ENCODE measurements around the gene RXFP1. TPM values are rescaled to one million over a fixed set of nuclear protein-coding genes. Genes with fewer than 3 reads are reported as not detected.

RXFP1 gene
- polyA plus RNA-seq, 1 donor (not counting 4 experiments of a cell fraction or from before 2014, with no cell fraction given), result not detected

DNA sequence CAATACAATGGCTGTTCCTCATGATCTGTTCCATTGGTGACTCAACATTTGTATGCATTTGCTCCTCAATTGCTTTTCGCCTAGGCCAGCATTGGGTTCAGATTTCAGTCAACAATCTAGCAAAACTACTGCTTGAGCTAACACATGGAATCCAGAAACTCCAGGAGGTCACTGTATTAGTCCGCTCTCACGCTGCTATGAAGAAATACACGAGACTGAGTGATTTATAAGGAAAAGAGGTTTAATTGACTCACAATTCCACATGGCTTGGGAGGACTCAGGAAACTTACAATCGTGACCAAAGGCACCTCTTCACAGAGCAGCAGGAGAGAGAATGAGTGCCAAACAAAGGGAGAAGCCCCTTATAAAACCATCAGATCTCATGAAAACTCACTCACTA lies 67.1 kb downstream of the RXFP1 start:
- H3K79me2 ChIP-seq (ENCODE audit: control insufficient read depth, insufficient read depth, low read length), result no peaks in the 10 kb centered on the region
- no peaks in the 10 kb centered on the region for H3K4me1 ChIP-seq (ENCODE audit: control insufficient read depth, extremely low read depth, insufficient read depth, low read length)
- FAIRE-seq, result no peak
- dilution Hi-C loops (cut with MboI; ENCODE audit: extremely low pct_ligation_motif_present, low sequenced_read_pairs), result no loop called here
- no peak overlapping the region for H3K9ac ChIP-seq (ENCODE audit: control insufficient read depth, extremely low read depth, insufficient read depth, low read length)
- no peaks in the 10 kb centered on the region for H3K9me1 ChIP-seq (ENCODE audit: control insufficient read depth, extremely low read depth, insufficient read depth, low read length)
- H3K9me3 ChIP-seq (ENCODE audit: control insufficient read depth, low read depth, low read length), result no peaks in the 10 kb centered on the region
- no peak overlapping the region for H2AFZ ChIP-seq (ENCODE audit: control insufficient read depth, low read length)
- no peak overlapping the region for H3K27ac ChIP-seq (ENCODE audit: control insufficient read depth, insufficient read depth, low read length)
- H3K4me3 ChIP-seq (ENCODE audit: control insufficient read depth in 2 of 3, extremely low read depth in 1 of 3, insufficient read depth in 2 of 3, low read depth in 1 of 3, low read length in 3 of 3), result no peak overlapping the region
- TF ChIP-seq, protein P1, sequence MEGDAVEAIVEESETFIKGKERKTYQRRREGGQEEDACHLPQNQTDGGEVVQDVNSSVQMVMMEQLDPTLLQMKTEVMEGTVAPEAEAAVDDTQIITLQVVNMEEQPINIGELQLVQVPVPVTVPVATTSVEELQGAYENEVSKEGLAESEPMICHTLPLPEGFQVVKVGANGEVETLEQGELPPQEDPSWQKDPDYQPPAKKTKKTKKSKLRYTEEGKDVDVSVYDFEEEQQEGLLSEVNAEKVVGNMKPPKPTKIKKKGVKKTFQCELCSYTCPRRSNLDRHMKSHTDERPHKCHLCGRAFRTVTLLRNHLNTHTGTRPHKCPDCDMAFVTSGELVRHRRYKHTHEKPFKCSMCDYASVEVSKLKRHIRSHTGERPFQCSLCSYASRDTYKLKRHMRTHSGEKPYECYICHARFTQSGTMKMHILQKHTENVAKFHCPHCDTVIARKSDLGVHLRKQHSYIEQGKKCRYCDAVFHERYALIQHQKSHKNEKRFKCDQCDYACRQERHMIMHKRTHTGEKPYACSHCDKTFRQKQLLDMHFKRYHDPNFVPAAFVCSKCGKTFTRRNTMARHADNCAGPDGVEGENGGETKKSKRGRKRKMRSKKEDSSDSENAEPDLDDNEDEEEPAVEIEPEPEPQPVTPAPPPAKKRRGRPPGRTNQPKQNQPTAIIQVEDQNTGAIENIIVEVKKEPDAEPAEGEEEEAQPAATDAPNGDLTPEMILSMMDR (optimal IDR thresholded peaks at IDR 0.05 in 1 of 3, IDR thresholded peaks at IDR 0.05 in 1 of 3, conservative IDR thresholded peaks at IDR 0.05 in 1 of 3; ENCODE audit: extremely low read depth in 1 of 3, insufficient read depth in 2 of 3, low read length in 3 of 3), result no peak
- TF ChIP-seq EZH2 (IDR thresholded peaks at IDR 0.05; ENCODE audit: low read length), result no peak
- no peak overlapping the region for H3K4me2 ChIP-seq (ENCODE audit: control insufficient read depth, extremely low read depth, insufficient read depth, low read depth, low read length)
- no peaks in the 10 kb centered on the region for H4K20me1 ChIP-seq (ENCODE audit: control insufficient read depth, extremely low read depth, insufficient read depth, low read length)
- DNase-seq (ENCODE audit: low read depth, low spot score), result no peak
- H3K27me3 ChIP-seq (ENCODE audit: control insufficient read depth, extremely low read depth, insufficient read depth, low read length), result no peaks in the 10 kb centered on the region
- no peaks in the 10 kb centered on the region for H3K36me3 ChIP-seq (ENCODE audit: control insufficient read depth in 2 of 2, extremely low read depth in 1 of 2, insufficient read depth in 2 of 2, low read length in 2 of 2)

GRCh38 chr4:158590306-158590705 lies 68.6 kb downstream of the RXFP1 start:
- TF ChIP-seq EZH2 (IDR thresholded peaks at IDR 0.05; ENCODE audit: low read length), result no peak
- TF ChIP-seq, protein P1 (optimal IDR thresholded peaks at IDR 0.05 in 1 of 3, IDR thresholded peaks at IDR 0.05 in 1 of 3, conservative IDR thresholded peaks at IDR 0.05 in 1 of 3; ENCODE audit: extremely low read depth in 1 of 3, insufficient read depth in 2 of 3, low read length in 3 of 3), result no peak
- no peaks in the 10 kb centered on the region for H3K79me2 ChIP-seq (ENCODE audit: control insufficient read depth, insufficient read depth, low read length)
- H3K36me3 ChIP-seq (ENCODE audit: control insufficient read depth in 2 of 2, extremely low read depth in 1 of 2, insufficient read depth in 2 of 2, low read length in 2 of 2), result no peaks in the 10 kb centered on the region
- H3K9me3 ChIP-seq (ENCODE audit: control insufficient read depth, low read depth, low read length), result no peaks in the 10 kb centered on the region
- dilution Hi-C loops (cut with MboI; ENCODE audit: extremely low pct_ligation_motif_present, low sequenced_read_pairs), result no loop called here
- no peaks in the 10 kb centered on the region for H3K9me1 ChIP-seq (ENCODE audit: control insufficient read depth, extremely low read depth, insufficient read depth, low read length)
- FAIRE-seq, result no peak
- H3K4me3 ChIP-seq (ENCODE audit: control insufficient read depth in 2 of 3, extremely low read depth in 1 of 3, insufficient read depth in 2 of 3, low read depth in 1 of 3, low read length in 3 of 3), result no peak overlapping the region
- H3K9ac ChIP-seq (ENCODE audit: control insufficient read depth, extremely low read depth, insufficient read depth, low read length), result no peak overlapping the region
- no peak for DNase-seq (ENCODE audit: low read depth, low spot score)
- no peaks in the 10 kb centered on the region for H3K4me1 ChIP-seq (ENCODE audit: control insufficient read depth, extremely low read depth, insufficient read depth, low read length)
- H3K27ac ChIP-seq (ENCODE audit: control insufficient read depth, insufficient read depth, low read length), result no peak overlapping the region
- H2AFZ ChIP-seq (ENCODE audit: control insufficient read depth, low read length), result no peak overlapping the region
- no peaks in the 10 kb centered on the region for H3K27me3 ChIP-seq (ENCODE audit: control insufficient read depth, extremely low read depth, insufficient read depth, low read length)
- no peak overlapping the region for H3K4me2 ChIP-seq (ENCODE audit: control insufficient read depth, extremely low read depth, insufficient read depth, low read depth, low read length)
- no peaks in the 10 kb centered on the region for H4K20me1 ChIP-seq (ENCODE audit: control insufficient read depth, extremely low read depth, insufficient read depth, low read length)

Data from keratinocyte (primary cell).